Endothelial cell (in vitro differentiated cells): ENCODE results near the gene P2RY2. TPM values are rescaled to one million over a fixed set of nuclear protein-coding genes. Genes with fewer than 3 reads are reported as not detected.

Experiments
- DNase-seq: peaks from one replicate; pipeline ENCODE4 v3.0.0; 2021; ENCODE audit warnings: low spot score
- H3K27ac Mint-ChIP-seq: one replicate; pipeline ENCODE4 v1.8.0; 2021; ENCODE audit warnings: mixed read lengths, inconsistent platforms; ENCODE audit not compliant: unreplicated experiment
- H3K27me3 Mint-ChIP-seq: one replicate; pipeline ENCODE4 v1.8.0; 2021; ENCODE audit warnings: mild to moderate bottlenecking, moderate library complexity, mixed read lengths, inconsistent platforms; ENCODE audit not compliant: unreplicated experiment
- H3K36me3 Mint-ChIP-seq: one replicate; pipeline ENCODE4 v1.8.0; 2021; ENCODE audit warnings: mild to moderate bottlenecking, low read depth, mixed read lengths, inconsistent platforms; ENCODE audit not compliant: unreplicated experiment
- H3K4me1 Mint-ChIP-seq: one replicate; pipeline ENCODE4 v1.8.0; 2021; ENCODE audit warnings: mild to moderate bottlenecking, mixed read lengths, inconsistent platforms; ENCODE audit not compliant: unreplicated experiment
- H3K4me3 Mint-ChIP-seq: one replicate; pipeline ENCODE4 v1.8.0; 2021; ENCODE audit warnings: mild to moderate bottlenecking, mixed read lengths, inconsistent platforms; ENCODE audit not compliant: unreplicated experiment
- H3K9me3 Mint-ChIP-seq: one replicate; pipeline ENCODE4 v1.8.0; 2021; ENCODE audit warnings: mixed read lengths, inconsistent platforms; ENCODE audit not compliant: unreplicated experiment
- total RNA-seq: library from RNA; stranded (reverse); fragmentation: NEBNext Ultra II Directional; extraction: Animal tissue kit (Norgen Biotek cat#: 25700); gene quantifications from one replicate; pipeline ENCODE4 v1.2.1, GENCODE V29; 2021; ENCODE audit not compliant: unreplicated experiment
- TF ChIP-seq, protein P1 (sequence below): fragments of 200-600 bp; sonication (generic); IDR thresholded peaks from one replicate; pipeline ENCODE4 v1.5.0; 2021; ENCODE audit warnings: antibody characterized with exemption; ENCODE audit not compliant: unreplicated experiment

Gene P2RY2
- total RNA-seq, 1 donor from 2014 or later: 0.10 TPM

DNA sequence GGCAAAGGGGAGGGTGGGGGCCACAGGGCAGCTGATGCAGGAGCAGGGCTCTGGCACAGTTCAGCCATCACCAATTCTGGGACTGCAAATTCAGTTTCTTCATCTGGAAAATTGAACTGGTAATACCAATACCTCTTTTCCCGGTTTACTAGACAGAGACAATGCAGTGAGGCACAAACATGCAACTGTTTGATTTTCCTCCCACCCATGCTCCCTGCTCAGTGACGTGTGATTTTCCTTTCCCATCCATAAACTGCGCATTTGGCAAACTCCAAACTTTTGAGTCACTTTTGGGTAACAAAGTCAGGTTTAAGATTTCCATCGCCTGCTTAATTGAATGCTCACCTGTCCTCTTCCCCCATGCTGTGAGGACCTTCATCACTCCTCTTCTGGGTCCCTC is 23.2 kb downstream of the P2RY2 start:
- Mint-ChIP-seq H3K36me3 (no peaks in the 10 kb centered on the region), H3K27ac (no peak overlapping the region), H3K9me3 (no peaks in the 10 kb centered on the region), H3K4me3 (no peak overlapping the region), H3K27me3 (peaks cover 2% of the 10 kb centered on the region), H3K4me1 (peaks cover 8% of the 10 kb centered on the region)
- DNase-seq: no peak
- TF ChIP-seq, protein P1, sequence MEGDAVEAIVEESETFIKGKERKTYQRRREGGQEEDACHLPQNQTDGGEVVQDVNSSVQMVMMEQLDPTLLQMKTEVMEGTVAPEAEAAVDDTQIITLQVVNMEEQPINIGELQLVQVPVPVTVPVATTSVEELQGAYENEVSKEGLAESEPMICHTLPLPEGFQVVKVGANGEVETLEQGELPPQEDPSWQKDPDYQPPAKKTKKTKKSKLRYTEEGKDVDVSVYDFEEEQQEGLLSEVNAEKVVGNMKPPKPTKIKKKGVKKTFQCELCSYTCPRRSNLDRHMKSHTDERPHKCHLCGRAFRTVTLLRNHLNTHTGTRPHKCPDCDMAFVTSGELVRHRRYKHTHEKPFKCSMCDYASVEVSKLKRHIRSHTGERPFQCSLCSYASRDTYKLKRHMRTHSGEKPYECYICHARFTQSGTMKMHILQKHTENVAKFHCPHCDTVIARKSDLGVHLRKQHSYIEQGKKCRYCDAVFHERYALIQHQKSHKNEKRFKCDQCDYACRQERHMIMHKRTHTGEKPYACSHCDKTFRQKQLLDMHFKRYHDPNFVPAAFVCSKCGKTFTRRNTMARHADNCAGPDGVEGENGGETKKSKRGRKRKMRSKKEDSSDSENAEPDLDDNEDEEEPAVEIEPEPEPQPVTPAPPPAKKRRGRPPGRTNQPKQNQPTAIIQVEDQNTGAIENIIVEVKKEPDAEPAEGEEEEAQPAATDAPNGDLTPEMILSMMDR: no peak

GRCh38 chr11:73242251-73243092 is 24.4 kb downstream of the P2RY2 start:
- Mint-ChIP-seq H3K4me1 (peaks cover 8% of the 10 kb centered on the region), H3K27me3 (peaks cover 2% of the 10 kb centered on the region), H3K4me3 (peak overlapping the region; percentile 19), H3K36me3 (no peaks in the 10 kb centered on the region), H3K9me3 (no peaks in the 10 kb centered on the region), H3K27ac (peak overlapping the region; percentile 37)
- peak; percentile 87 for DNase-seq
- TF ChIP-seq, protein P1: peak; percentile 92

- H3K9me3 Mint-ChIP-seq: no peaks in the 10 kb centered on the region
- H3K27me3 Mint-ChIP-seq: peaks cover 2% of the 10 kb centered on the region
- TF ChIP-seq, protein P1: no peak
- DNase-seq: no peak
- H3K4me3 Mint-ChIP-seq: no peak overlapping the region
- peaks cover 8% of the 10 kb centered on the region for H3K4me1 Mint-ChIP-seq
- no peaks in the 10 kb centered on the region for H3K36me3 Mint-ChIP-seq
- peak overlapping the region; percentile 24 for H3K27ac Mint-ChIP-seq
These were observed 25.0 kb downstream of the P2RY2 start for GRCh38 chr11:73243093-73243485.

GRCh38 chr11:73244589-73245240 is 26.6 kb downstream of the P2RY2 start:
- TF ChIP-seq, protein P1: no peak

DNA sequence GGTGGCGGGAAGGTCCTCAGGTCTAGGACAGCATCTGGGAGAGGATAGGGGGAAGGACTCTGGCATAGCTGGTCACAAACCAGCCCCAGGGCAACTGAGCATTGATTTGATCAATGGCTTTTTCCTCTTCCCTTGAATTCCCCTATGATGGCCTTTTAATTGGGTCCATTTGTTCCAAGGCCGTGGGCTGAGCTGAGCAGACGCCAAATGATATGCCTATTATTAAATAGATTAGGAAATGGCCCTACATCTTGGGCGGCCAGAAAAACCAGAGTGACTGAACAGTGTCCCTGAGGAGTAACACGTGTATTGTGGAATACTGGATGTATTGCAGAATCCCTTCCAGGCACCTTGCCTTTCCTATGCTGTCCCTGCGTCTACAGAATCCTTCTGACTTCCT is 27.4 kb downstream of the P2RY2 start:
- Mint-ChIP-seq H3K4me1 (peaks cover 8% of the 10 kb centered on the region), H3K36me3 (no peaks in the 10 kb centered on the region), H3K27ac (no peak overlapping the region), H3K27me3 (peaks cover 2% of the 10 kb centered on the region), H3K4me3 (no peak overlapping the region), H3K9me3 (no peaks in the 10 kb centered on the region)
- TF ChIP-seq, protein P1: no peak
- DNase-seq: no peak

More at GRCh38 chr11:73244589-73245240, 26.6 kb downstream of the P2RY2 start:
- no peak for DNase-seq
- peaks cover 2% of the 10 kb centered on the region for H3K27me3 Mint-ChIP-seq
- H3K4me1 Mint-ChIP-seq: peaks cover 8% of the 10 kb centered on the region
- H3K4me3 Mint-ChIP-seq: no peak overlapping the region
- no peaks in the 10 kb centered on the region for H3K36me3 Mint-ChIP-seq
- H3K27ac Mint-ChIP-seq: no peak overlapping the region
- H3K9me3 Mint-ChIP-seq: no peaks in the 10 kb centered on the region
